HG03025 (cell line): ENCODE results near the gene TMEM260.
"Not testable (repeated sequence)": the region's sequence is repeated elsewhere in the genome, so short reads cannot be mapped to it uniquely, and the experiment has no call there.

Experiments
- ATAC-seq: cut with Tn5 transposase; IDR thresholded peaks from one replicate; pipeline ENCODE4 v1.9.1; 2021; ENCODE audit warnings: mild to moderate bottlenecking, moderate library complexity; ENCODE audit not compliant: unreplicated experiment, low FRiP score

TMEM260 gene

GRCh38 chr14:56594428-56594827 lies 14.8 kb downstream of the TMEM260 start:
- ATAC-seq: no peak

GRCh38 chr14:56598519-56598918 lies 18.9 kb downstream of the TMEM260 start:
- ATAC-seq: no peak

- no peak for ATAC-seq
Observed at GRCh38 chr14:56603648-56604047, 24.1 kb downstream of the TMEM260 start.

GRCh38 chr14:56608689-56609088 lies 29.1 kb downstream of the TMEM260 start:
- no peak for ATAC-seq

GRCh38 chr14:56611663-56612062 lies 32.1 kb downstream of the TMEM260 start:
- not testable (repeated sequence) for ATAC-seq

GRCh38 chr14:56617084-56617483 lies 37.5 kb downstream of the TMEM260 start:
- ATAC-seq: no peak

- no peak for ATAC-seq
Observed at GRCh38 chr14:56630707-56631106, 51.1 kb downstream of the TMEM260 start.

GRCh38 chr14:56632195-56632594 lies 52.6 kb downstream of the TMEM260 start:
- ATAC-seq: no peak

- no peak for ATAC-seq
Observed at GRCh38 chr14:56633544-56633943, 53.9 kb downstream of the TMEM260 start.

GRCh38 chr14:56635041-56635440 lies 55.4 kb downstream of the TMEM260 start:
- ATAC-seq: no peak

GRCh38 chr14:56647493-56647892 lies 67.9 kb downstream of the TMEM260 start:
- ATAC-seq: no peak

- ATAC-seq: no peak
Observed at GRCh38 chr14:56648508-56649301, 69.1 kb downstream of the TMEM260 start.

GRCh38 chr14:56649382-56649781 lies 69.8 kb downstream of the TMEM260 start:
- ATAC-seq: no peak

- ATAC-seq: no peak
Observed at GRCh38 chr14:56650048-56650447, 70.5 kb downstream of the TMEM260 start.

- ATAC-seq: no peak
Observed at GRCh38 chr14:56650979-56651378, 71.4 kb downstream of the TMEM260 start.

GRCh38 chr14:56657604-56658003 lies 78.0 kb downstream of the TMEM260 start:
- no peak for ATAC-seq

- ATAC-seq: no peak
Observed at GRCh38 chr14:56659378-56659777, 79.8 kb downstream of the TMEM260 start.

- ATAC-seq: no peak
Observed at GRCh38 chr14:56659964-56660551, 80.5 kb downstream of the TMEM260 start.

- no peak for ATAC-seq
Observed at GRCh38 chr14:56660677-56661389, 81.2 kb downstream of the TMEM260 start.

GRCh38 chr14:56661478-56661877 lies 81.9 kb downstream of the TMEM260 start:
- ATAC-seq: no peak

GRCh38 chr14:56664811-56665421 lies 85.3 kb downstream of the TMEM260 start:
- ATAC-seq: no peak
